ENCODE results near the gene CHD1. TPM values are rescaled to one million over a fixed set of nuclear protein-coding genes. Genes with fewer than 3 reads are reported as not detected.

Gene CHD1
- total RNA-seq, 4 donors from 2014 or later = 39.8 to 70.6 (median 54.1) TPM

DNA sequence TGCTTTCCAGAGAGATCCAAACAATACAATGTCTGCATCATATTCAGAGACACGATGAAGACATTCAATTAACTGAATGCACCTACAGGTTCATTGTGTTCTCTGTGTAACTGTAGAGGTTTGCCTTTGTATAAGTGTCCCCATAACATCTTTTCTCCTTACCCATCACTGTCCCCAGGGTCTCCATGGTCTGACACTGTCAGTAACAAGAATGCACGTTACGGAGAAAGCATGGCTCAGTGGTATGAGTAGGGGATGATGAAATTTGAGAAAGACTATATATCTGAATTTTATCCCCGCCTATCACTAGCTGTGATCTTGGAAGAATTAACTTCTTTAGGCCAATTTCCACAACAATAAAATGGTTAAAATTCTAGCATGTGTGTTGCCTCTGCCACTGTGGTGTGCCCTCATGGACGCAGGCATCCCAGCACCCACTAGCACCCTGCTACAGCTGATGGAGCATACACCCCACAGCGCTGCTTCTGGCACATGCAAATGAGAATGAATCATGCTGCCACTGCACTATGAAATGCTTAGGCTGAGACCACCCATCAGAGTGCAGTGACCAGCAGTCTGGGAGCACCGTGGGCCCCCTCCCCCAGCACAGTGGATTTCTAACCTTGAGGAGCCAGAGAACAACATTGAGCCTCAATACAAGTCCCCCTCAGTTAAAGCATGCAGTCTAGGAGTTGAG, 101.1 kb downstream of the CHD1 start:
- WGBS = 77% methylated on average over 7 of the region's 7 CpGs

DNA sequence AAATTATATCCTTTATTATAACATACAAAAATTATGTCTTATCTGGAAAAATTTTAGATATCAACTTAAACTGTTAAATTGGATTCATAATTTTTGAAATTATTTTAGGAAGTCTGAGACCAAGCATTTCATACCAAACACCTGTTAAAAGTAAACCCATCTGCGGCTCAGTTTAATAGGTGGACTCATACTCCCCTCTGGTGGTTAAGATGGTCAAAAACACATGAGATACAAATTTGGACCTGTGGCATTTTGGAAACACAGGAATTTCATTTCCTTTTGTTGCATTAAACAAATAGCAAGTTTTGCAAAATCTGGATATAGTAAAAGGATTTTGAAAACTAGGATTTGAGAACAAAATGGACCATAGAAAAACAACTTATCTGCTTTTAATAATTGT, 101.6 kb downstream of the CHD1 start:
- WGBS = 35% methylated on average over 1 of the region's 1 CpG
- no peaks in the 10 kb centered on the region for H3K36me3 ChIP-seq
- H3K27ac ChIP-seq = no peak overlapping the region
- no peak for TF ChIP-seq POLR2AphosphoS5 (IDR thresholded peaks at IDR 0.05)
- TF ChIP-seq EP300 (IDR thresholded peaks at IDR 0.05) = no peak
- no peak for TF ChIP-seq CTCF (IDR thresholded peaks at IDR 0.05)
- TF ChIP-seq POLR2A (IDR thresholded peaks at IDR 0.05) = no peak
- no peaks in the 10 kb centered on the region for H3K27me3 ChIP-seq
- DNase-seq (ENCODE audit: low spot score in 2 of 2) = no peak
- H3K9me3 ChIP-seq = no peaks in the 10 kb centered on the region
- H3K4me1 ChIP-seq = no peaks in the 10 kb centered on the region
- no peak overlapping the region for H3K4me3 ChIP-seq

More for the DNA sequence above, 101.1 kb downstream of the CHD1 start:
- no peak overlapping the region for H3K27ac ChIP-seq
- H3K36me3 ChIP-seq = no peaks in the 10 kb centered on the region
- H3K4me1 ChIP-seq = no peaks in the 10 kb centered on the region
- TF ChIP-seq CTCF (IDR thresholded peaks at IDR 0.05) (no peak), EP300 (IDR thresholded peaks at IDR 0.05) (no peak), POLR2A (IDR thresholded peaks at IDR 0.05) (no peak), POLR2AphosphoS5 (IDR thresholded peaks at IDR 0.05) (no peak)
- H3K27me3 ChIP-seq = no peaks in the 10 kb centered on the region
- no peaks in the 10 kb centered on the region for H3K9me3 ChIP-seq
- DNase-seq (ENCODE audit: low spot score in 2 of 2) = no peak
- no peak overlapping the region for H3K4me3 ChIP-seq

DNA sequence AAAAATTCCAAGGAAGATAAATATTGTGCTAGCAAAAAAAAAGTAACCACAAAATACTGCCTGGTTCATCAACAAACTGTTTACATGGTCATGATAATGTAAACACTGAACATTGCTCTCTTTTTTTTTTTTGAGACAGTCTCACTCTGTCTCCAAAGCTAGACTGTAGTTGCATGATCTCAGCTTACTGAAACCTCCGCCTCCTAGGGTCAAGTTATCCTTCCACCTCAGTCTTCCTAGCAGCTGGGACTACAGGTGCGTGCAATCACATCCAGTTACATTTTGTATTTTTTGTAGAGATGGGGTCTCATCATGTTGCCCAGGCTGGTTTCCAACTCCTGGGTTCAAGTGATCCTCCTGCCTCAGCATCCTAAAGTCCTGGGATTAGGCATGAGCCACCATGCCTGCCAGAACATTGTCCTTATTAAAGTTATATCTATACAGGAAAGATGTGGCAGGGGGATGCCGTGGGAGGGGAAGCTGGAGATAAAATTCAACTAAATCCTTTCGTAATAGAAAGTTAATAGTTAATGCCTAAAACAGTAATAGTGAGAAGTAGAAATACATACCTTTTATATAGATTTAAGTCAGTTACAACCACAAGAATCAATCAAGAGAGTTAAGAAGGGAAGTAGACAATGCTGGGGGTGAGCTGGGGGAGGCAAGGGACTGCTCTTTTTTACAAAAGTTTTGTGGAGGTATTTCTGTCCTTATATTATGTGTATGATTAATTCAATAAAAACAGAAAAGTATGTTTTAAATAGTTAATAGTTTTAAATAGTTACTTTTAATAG, 103.0 kb downstream of the CHD1 start:
- WGBS = 87% methylated on average over 4 of the region's 4 CpGs
- Histone ChIP-seq H3K9me3 (no peaks in the 10 kb centered on the region), H3K27me3 (no peaks in the 10 kb centered on the region), H3K4me1 (no peaks in the 10 kb centered on the region), H3K27ac (no peak overlapping the region), H3K36me3 (no peaks in the 10 kb centered on the region), H3K4me3 (no peak overlapping the region)
- DNase-seq (ENCODE audit: low spot score in 2 of 2) = no peak
- no peak for TF ChIP-seq POLR2AphosphoS5 (IDR thresholded peaks at IDR 0.05)

GRCh38 chr5:98816582-98817222, 112.1 kb downstream of the CHD1 start:
- H3K9me3 ChIP-seq = no peaks in the 10 kb centered on the region
- no peak overlapping the region for H3K4me3 ChIP-seq
- TF ChIP-seq CTCF (IDR thresholded peaks at IDR 0.05) = no peak
- no peaks in the 10 kb centered on the region for H3K4me1 ChIP-seq
- H3K27ac ChIP-seq = no peak overlapping the region
- WGBS = 91% methylated on average over 6 of the region's 6 CpGs
- H3K36me3 ChIP-seq = no peaks in the 10 kb centered on the region
- H3K27me3 ChIP-seq = no peaks in the 10 kb centered on the region
- DNase-seq (ENCODE audit: low spot score in 2 of 2) = no peak

DNA sequence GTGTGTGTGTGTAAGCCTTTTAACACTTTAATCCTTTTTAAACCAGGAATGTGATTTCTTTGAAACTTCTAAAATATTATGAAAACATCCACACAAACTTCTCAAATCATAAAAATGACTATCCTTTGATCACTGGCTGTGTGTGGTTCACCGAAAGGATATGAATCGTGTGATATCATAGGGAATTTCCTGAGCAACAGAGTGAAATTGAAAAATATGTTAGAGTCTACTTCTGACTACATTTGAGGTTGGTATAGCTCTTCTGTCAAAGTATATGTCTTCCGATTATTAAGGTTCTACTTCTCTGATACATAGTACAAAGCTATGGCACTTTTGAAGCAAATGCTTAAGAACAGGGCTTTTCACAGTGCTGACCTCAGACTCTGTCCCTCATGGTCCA, 115.1 kb downstream of the CHD1 start:
- DNase-seq (ENCODE audit: low spot score in 2 of 2) = no peak
- H3K27me3 ChIP-seq = no peaks in the 10 kb centered on the region
- H3K36me3 ChIP-seq = no peaks in the 10 kb centered on the region
- no peaks in the 10 kb centered on the region for H3K9me3 ChIP-seq
- WGBS = 92% methylated on average over 3 of the region's 3 CpGs
- no peak for TF ChIP-seq POLR2A (IDR thresholded peaks at IDR 0.05)
- no peak for TF ChIP-seq CTCF (IDR thresholded peaks at IDR 0.05)
- no peak for TF ChIP-seq EP300 (IDR thresholded peaks at IDR 0.05)
- no peak for TF ChIP-seq POLR2AphosphoS5 (IDR thresholded peaks at IDR 0.05)
- no peaks in the 10 kb centered on the region for H3K4me1 ChIP-seq
- H3K4me3 ChIP-seq = no peak overlapping the region
- H3K27ac ChIP-seq = no peak overlapping the region
